ENCODE measurements around the gene FMNL2.

The FMNL2 gene

GRCh38 chr2:152354909-152355308 is 19.9 kb downstream of the FMNL2 start:
- TF ChIP-seq, protein P1, sequence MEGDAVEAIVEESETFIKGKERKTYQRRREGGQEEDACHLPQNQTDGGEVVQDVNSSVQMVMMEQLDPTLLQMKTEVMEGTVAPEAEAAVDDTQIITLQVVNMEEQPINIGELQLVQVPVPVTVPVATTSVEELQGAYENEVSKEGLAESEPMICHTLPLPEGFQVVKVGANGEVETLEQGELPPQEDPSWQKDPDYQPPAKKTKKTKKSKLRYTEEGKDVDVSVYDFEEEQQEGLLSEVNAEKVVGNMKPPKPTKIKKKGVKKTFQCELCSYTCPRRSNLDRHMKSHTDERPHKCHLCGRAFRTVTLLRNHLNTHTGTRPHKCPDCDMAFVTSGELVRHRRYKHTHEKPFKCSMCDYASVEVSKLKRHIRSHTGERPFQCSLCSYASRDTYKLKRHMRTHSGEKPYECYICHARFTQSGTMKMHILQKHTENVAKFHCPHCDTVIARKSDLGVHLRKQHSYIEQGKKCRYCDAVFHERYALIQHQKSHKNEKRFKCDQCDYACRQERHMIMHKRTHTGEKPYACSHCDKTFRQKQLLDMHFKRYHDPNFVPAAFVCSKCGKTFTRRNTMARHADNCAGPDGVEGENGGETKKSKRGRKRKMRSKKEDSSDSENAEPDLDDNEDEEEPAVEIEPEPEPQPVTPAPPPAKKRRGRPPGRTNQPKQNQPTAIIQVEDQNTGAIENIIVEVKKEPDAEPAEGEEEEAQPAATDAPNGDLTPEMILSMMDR (conservative IDR thresholded peaks at IDR 0.05; ENCODE audit: control insufficient read depth, insufficient read depth, low read depth, low read length): no peak
- no peak overlapping the region for H3K4me3 ChIP-seq (ENCODE audit: control insufficient read depth, low read depth, low read length)
- peak; percentile 63 for DNase-seq (ENCODE audit: low read depth)

DNA sequence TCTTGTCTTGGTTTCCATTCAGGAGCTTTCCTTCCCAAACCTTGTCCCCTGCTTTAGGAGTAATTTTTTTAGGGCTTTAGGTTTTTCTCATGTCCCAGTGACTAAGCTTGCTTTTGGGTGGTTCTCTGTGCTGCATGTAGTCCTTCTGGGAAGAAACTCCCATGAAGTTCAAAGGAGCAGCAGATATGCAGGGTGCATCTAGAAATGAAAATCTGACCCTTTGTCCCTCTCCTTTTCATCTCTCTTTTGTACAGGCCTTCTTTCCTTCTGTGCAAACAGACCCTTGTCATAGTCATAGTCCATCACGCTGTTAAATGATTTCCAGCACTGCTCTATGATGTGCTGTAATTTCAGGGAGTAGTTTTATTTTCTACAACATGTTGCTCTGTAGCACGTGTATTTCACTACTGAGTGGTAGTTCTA is 20.4 kb downstream of the FMNL2 start:
- TF ChIP-seq, protein P1 (conservative IDR thresholded peaks at IDR 0.05; ENCODE audit: control insufficient read depth, insufficient read depth, low read depth, low read length): no peak
- H3K4me3 ChIP-seq (ENCODE audit: control insufficient read depth, low read depth, low read length): no peak overlapping the region
- no peak for DNase-seq (ENCODE audit: low read depth)

DNA sequence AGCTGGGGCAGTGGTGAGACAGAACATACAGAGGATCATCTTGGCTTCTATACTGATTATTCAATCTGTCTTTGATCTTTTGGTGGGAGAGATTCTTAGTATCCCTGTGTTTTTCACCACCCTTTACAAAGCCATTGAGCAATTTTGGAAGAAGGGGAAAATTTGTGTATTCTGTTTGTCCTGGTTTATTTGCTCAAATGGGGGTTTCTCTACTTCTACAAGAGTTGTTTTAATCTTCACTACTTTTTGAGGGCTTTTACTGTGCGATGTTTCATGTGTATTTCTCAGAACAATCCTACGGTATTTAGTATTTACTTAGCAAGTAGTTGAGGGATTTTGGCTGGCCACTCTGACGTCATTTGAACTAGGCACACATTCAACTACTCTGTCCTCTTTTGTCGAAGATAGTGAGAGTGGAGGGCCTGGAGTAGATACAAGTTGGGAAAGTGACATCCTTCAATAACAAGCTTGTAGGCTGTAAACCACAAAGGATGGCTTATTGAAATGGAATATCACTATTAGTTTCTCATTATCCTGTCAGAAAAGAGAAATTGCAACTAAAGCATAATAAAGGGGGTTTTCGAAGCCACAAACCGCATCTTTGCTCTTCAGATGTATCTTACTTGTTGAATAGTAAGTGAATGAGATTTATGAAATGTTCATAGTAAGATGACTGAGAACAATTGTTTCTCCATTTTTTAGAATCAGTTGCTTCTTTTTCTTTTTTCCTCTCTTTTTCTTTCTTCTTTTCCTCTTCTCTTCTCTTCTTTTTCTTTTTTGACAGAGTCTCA is 24.8 kb downstream of the FMNL2 start:
- TF ChIP-seq, protein P1 (conservative IDR thresholded peaks at IDR 0.05; ENCODE audit: control insufficient read depth, insufficient read depth, low read depth, low read length): no peak
- DNase-seq (ENCODE audit: low read depth): peak; percentile 33
- H3K4me3 ChIP-seq (ENCODE audit: control insufficient read depth, low read depth, low read length): no peak overlapping the region

- H3K4me3 ChIP-seq (ENCODE audit: control insufficient read depth, low read depth, low read length): no peak overlapping the region
- DNase-seq (ENCODE audit: low read depth): no peak
- TF ChIP-seq, protein P1 (conservative IDR thresholded peaks at IDR 0.05; ENCODE audit: control insufficient read depth, insufficient read depth, low read depth, low read length): no peak
Measured at GRCh38 chr2:152363936-152364335, 29.0 kb downstream of the FMNL2 start.

- TF ChIP-seq, protein P1 (conservative IDR thresholded peaks at IDR 0.05; ENCODE audit: control insufficient read depth, insufficient read depth, low read depth, low read length): no peak
- peak; percentile 41 for DNase-seq (ENCODE audit: low read depth)
- no peak overlapping the region for H3K4me3 ChIP-seq (ENCODE audit: control insufficient read depth, low read depth, low read length)
Measured at GRCh38 chr2:152367547-152368390, 32.8 kb downstream of the FMNL2 start.

GRCh38 chr2:152369176-152369860 is 34.3 kb downstream of the FMNL2 start:
- TF ChIP-seq, protein P1 (conservative IDR thresholded peaks at IDR 0.05; ENCODE audit: control insufficient read depth, insufficient read depth, low read depth, low read length): no peak
- no peak overlapping the region for H3K4me3 ChIP-seq (ENCODE audit: control insufficient read depth, low read depth, low read length)
- DNase-seq (ENCODE audit: low read depth): peak; percentile 93

Measured in fibroblast of mammary gland (primary cell).